B cell (primary cell): ENCODE data around the gene JPH2. TPM values are rescaled to one million over a fixed set of nuclear protein-coding genes. Genes with fewer than 3 reads are reported as not detected.

Experiments used
- ATAC-seq: fragments of 200-7000 bp; cut with Tn5 transposase; one replicate; pipeline ENCODE4 v1.10.0; 2021; ENCODE audit warnings: low read depth, mild to moderate bottlenecking, moderate number of reproducible peaks, moderate library complexity
- CTCF ChIA-PET: fragments of 350-600 bp; sonication (Branson Sonifier 250); formaldehyde crosslinking; loops from one replicate; lab custom pipeline; 2021; ENCODE audit warnings: antibody characterized with exemption, inconsistent platforms; lab: Charles Lee
- POLR2A ChIA-PET: fragments of 350-600 bp; sonication (Branson Sonifier 250); formaldehyde crosslinking; loops from one replicate; lab custom pipeline; 2021; ENCODE audit warnings: antibody characterized with exemption; lab: Charles Lee
- DNase-seq: peaks from one replicate; pipeline ENCODE4 v3.0.0; 2013
- H2AFZ ChIP-seq: 2 replicates; pipeline ENCODE4 v1.6.1; 2012; ENCODE audit warnings: mild to moderate bottlenecking, low read depth, low read length; ENCODE audit not compliant: insufficient read depth, poor library complexity, severe bottlenecking
- H3K27ac ChIP-seq, 2 donors: 1 replicate in 1 of 2; 2 replicates in 1 of 2; pipeline ENCODE4 v1.5.1; 2012 to 2013; ENCODE audit warnings: low read length in 2 of 2, mild to moderate bottlenecking in 2 of 2, moderate library complexity in 1 of 2
- H3K27me3 ChIP-seq, 4 experiments: fragments of 200-600 bp in 1 of 4; sonication (generic) in 1 of 4; replicated peaks in 1 of 4; 1 replicate in 2 of 4; 2 replicates in 2 of 4; pipeline versions ENCODE4 v1.6.1 to v1.7.0; 2013 to 2016; ENCODE audit warnings: low read length in 3 of 4, mild to moderate bottlenecking in 2 of 4, mixed read lengths in 1 of 4, moderate library complexity in 1 of 4; ENCODE audit not compliant: insufficient read depth in 4 of 4, control insufficient read depth in 3 of 4; ENCODE audit errors: control extremely low read depth in 1 of 4
- H3K36me3 ChIP-seq, 2 experiments: replicated peaks in 1 of 2; 1 replicate in 1 of 2; 2 replicates in 1 of 2; pipeline versions ENCODE4 v1.6.1 to v1.7.1; 2013; ENCODE audit warnings: low read length in 1 of 2; ENCODE audit not compliant: insufficient read depth in 2 of 2, control insufficient read depth in 1 of 2; ENCODE audit errors: control extremely low read depth in 1 of 2, extremely low read depth in 1 of 2
- H3K4me1 ChIP-seq, 2 donors: fragments of 200-600 bp in 1 of 2; sonication (generic) in 1 of 2; 1 replicate in 1 of 2; 2 replicates in 1 of 2; pipeline versions ENCODE4 v1.5.1 to v1.6.1; 2013 to 2017; ENCODE audit warnings: low read length in 2 of 2; ENCODE audit not compliant: control insufficient read depth in 2 of 2, insufficient read depth in 2 of 2
- H3K4me2 ChIP-seq: replicated peaks from 2 replicates; pipeline ENCODE3; 2012; ENCODE audit warnings: mild to moderate bottlenecking, low read depth, low read length; ENCODE audit not compliant: poor library complexity, severe bottlenecking
- H3K4me3 ChIP-seq, 5 experiments: fragments of 200-600 bp in 1 of 5; sonication (generic) in 1 of 5; 1 replicate in 3 of 5; 2 replicates in 2 of 5; pipeline versions ENCODE4 v1.5.1 to v1.7.0; 2011 to 2016; ENCODE audit warnings: low read length in 4 of 5, mild to moderate bottlenecking in 4 of 5, low read depth in 2 of 5, control low read depth in 1 of 5, moderate library complexity in 1 of 5; ENCODE audit not compliant: insufficient read depth in 1 of 5; ENCODE audit errors: control extremely low read depth in 1 of 5, extremely low read depth in 1 of 5
- H3K79me2 ChIP-seq: fragments of 200-600 bp; sonication (generic); one replicate; pipeline ENCODE4 v1.6.0; 2016; ENCODE audit warnings: low read length; ENCODE audit not compliant: control insufficient read depth, insufficient read depth
- H3K9ac ChIP-seq: fragments of 200-600 bp; sonication (generic); 2 replicates; pipeline ENCODE4 v1.6.1; 2017; ENCODE audit warnings: mild to moderate bottlenecking, low read length, moderate library complexity
- H3K9me3 ChIP-seq, 3 donors: one replicate each; pipeline versions ENCODE4 v1.6.1 to v1.7.1; 2013; ENCODE audit warnings: low read length in 2 of 3; ENCODE audit not compliant: control insufficient read depth in 2 of 3, insufficient read depth in 1 of 3; ENCODE audit errors: control extremely low read depth in 1 of 3
- H4K20me1 ChIP-seq: 2 replicates; pipeline ENCODE4 v1.6.0; 2012; ENCODE audit warnings: mild to moderate bottlenecking, low read length; ENCODE audit not compliant: insufficient read depth, control insufficient read depth, poor library complexity, severe bottlenecking
- H3K27ac Mint-ChIP-seq: one replicate; pipeline ENCODE4 v1.8.0; 2021; ENCODE audit warnings: mixed read lengths
- H3K27me3 Mint-ChIP-seq: one replicate; pipeline ENCODE4 v1.8.0; 2021; ENCODE audit warnings: mixed read lengths
- H3K4me1 Mint-ChIP-seq: one replicate; pipeline ENCODE4 v1.8.0; 2021; ENCODE audit warnings: mixed read lengths
- H3K4me3 Mint-ChIP-seq: one replicate; pipeline ENCODE4 v1.8.0; 2021; ENCODE audit warnings: mixed read lengths
- H3K9me3 Mint-ChIP-seq: one replicate; pipeline ENCODE4 v1.8.0; 2022; ENCODE audit warnings: mixed read lengths; ENCODE audit not compliant: insufficient read depth
- CTCF ChIP-seq: fragments of 200-600 bp; IDR thresholded peaks from one replicate; pipeline ENCODE4 v1.8.0; 2022; ENCODE audit warnings: antibody characterized with exemption, mild to moderate bottlenecking
- EZH2 ChIP-seq: IDR thresholded peaks from 2 replicates; pipeline ENCODE4 v1.6.1; 2012; ENCODE audit warnings: borderline replicate concordance, low read depth, mild to moderate bottlenecking, moderate library complexity, low read length; ENCODE audit not compliant: insufficient read depth, poor library complexity, severe bottlenecking
- WGBS: methylation state at CpG from one replicate; pipeline ENCODE4 v1.1.5; 2013; ENCODE audit warnings: missing lambda C conversion rate; ENCODE audit not compliant: insufficient coverage; 5-methylcytosine and 5-hydroxymethylcytosine counted together
- intact Hi-C: fragments of 100-400 bp; cut with micrococcal nuclease; formaldehyde crosslinking; loops from one replicate; pipeline ENCODE4 v1.10.0; 2022
- polyA plus RNA-seq: library from polyadenylated mRNA; depleted of rRNA; stranded (reverse); fragments of >200 nt; gene quantifications from 2 replicates; pipeline ENCODE4 v1.2.3, GENCODE V29; 2012
- total RNA-seq, 2 donors: library from RNA; stranded (reverse); fragments of 120-200 nt in 1 of 2; gene quantifications; 1 replicate in 1 of 2; 2 replicates in 1 of 2; pipeline versions ENCODE4 v1.2.3 to v1.2.4, GENCODE V29; 2013 to 2022

Gene JPH2
- total and polyA plus RNA-seq, 2 donors (not counting 1 experiment from before 2014, with no cell fraction given), result 0.10 TPM; not detected in 1

- ChIA-PET CTCF (interaction anchor here (0.6 to 8.3 kb wide), 30 partner anchors 8 to 639 kb away, joined by 3 to 135 read pairs (median 4); no protein-coding TSS in a partner anchor), POLR2A (interaction anchor here (1.0 to 1.2 kb wide), 2 partner anchors 11 to 240 kb away, joined by 3 to 4 read pairs; no protein-coding TSS in a partner anchor)
- TF ChIP-seq CTCF (peak; percentile 99), EZH2 (no peak)
- Histone ChIP-seq H2AFZ (peak overlapping the region; percentile 39), H3K27me3 (no peaks in the 10 kb centered on the region), H3K4me1 (no peaks in the 10 kb centered on the region), H4K20me1 (no peaks in the 10 kb centered on the region), H3K36me3 (no peaks in the 10 kb centered on the region), H3K9ac (no peak overlapping the region), H3K4me3 (no peak overlapping the region), H3K27ac (no peak overlapping the region), H3K79me2 (no peaks in the 10 kb centered on the region), H3K4me2 (no peak overlapping the region), H3K9me3 (no peaks in the 10 kb centered on the region)
- DNase-seq, result peak; percentile 81
- no peaks in the 10 kb centered on the region for H3K27me3 Mint-ChIP-seq
- H3K27ac Mint-ChIP-seq, result peak overlapping the region; percentile 26
- intact Hi-C loops, result loop anchor here (1.0 kb wide), 4 partner anchors 11 to 388 kb away; no protein-coding TSS in a partner anchor
- whole genome bisulfite sequencing, result 26% methylated on average over 6 of the region's 8 CpGs
- H3K4me3 Mint-ChIP-seq, result no peak overlapping the region
- ATAC-seq, result peak; percentile 97
- H3K4me1 Mint-ChIP-seq, result peaks cover 8% of the 10 kb centered on the region
- H3K9me3 Mint-ChIP-seq, result no peaks in the 10 kb centered on the region
Measured at GRCh38 chr20:44080646-44081267, 106.2 kb downstream of the JPH2 start.

GRCh38 chr20:44080064-44080463, 106.9 kb downstream of the JPH2 start:
- Mint-ChIP-seq H3K4me3 (no peak overlapping the region), H3K27ac (no peak overlapping the region), H3K27me3 (no peaks in the 10 kb centered on the region), H3K4me1 (peaks cover 8% of the 10 kb centered on the region), H3K9me3 (no peaks in the 10 kb centered on the region)
- H3K4me2 ChIP-seq, result no peak overlapping the region
- ChIA-PET CTCF (interaction anchor here (0.6 to 8.3 kb wide), 28 partner anchors 8 to 639 kb away, joined by 3 to 135 read pairs (median 4); no protein-coding TSS in a partner anchor), POLR2A (interaction anchor here (1.0 to 1.2 kb wide), 2 partner anchors 11 to 240 kb away, joined by 3 to 4 read pairs; no protein-coding TSS in a partner anchor)
- intact Hi-C loops, result loop anchor here (1.0 kb wide), 4 partner anchors 11 to 388 kb away; no protein-coding TSS in a partner anchor
- H2AFZ ChIP-seq, result no peak overlapping the region
- DNase-seq (no peak), ATAC-seq (no peak)
- no peaks in the 10 kb centered on the region for H3K79me2 ChIP-seq
- TF ChIP-seq EZH2, result no peak
- no peak for TF ChIP-seq CTCF
- H3K9ac ChIP-seq, result no peak overlapping the region
- no peak overlapping the region for H3K27ac ChIP-seq
- 81% methylated on average over 3 of the region's 10 CpGs for WGBS
- H3K36me3 ChIP-seq, result no peaks in the 10 kb centered on the region
- H3K4me3 ChIP-seq, result no peak overlapping the region
- no peaks in the 10 kb centered on the region for H4K20me1 ChIP-seq
- no peaks in the 10 kb centered on the region for H3K27me3 ChIP-seq
- H3K9me3 ChIP-seq, result no peaks in the 10 kb centered on the region
- no peaks in the 10 kb centered on the region for H3K4me1 ChIP-seq
